Testis (tissue), 3 donors: Measurements from ENCODE around the gene CXCR6. TPM values are rescaled to one million over a fixed set of nuclear protein-coding genes. Genes with fewer than 3 reads are reported as not detected.

ENCODE experiments used
- DNase-seq: peaks from one replicate; pipeline ENCODE4 v3.0.0-alpha.2; 2019
- H3K27ac ChIP-seq, 2 donors: fragments of 200-600 bp; sonication (generic); one replicate each; pipeline ENCODE4 v1.5.1; 2019
- H3K27me3 ChIP-seq: fragments of 200-600 bp; sonication (generic); one replicate; pipeline ENCODE4 v1.5.1; 2019
- H3K36me3 ChIP-seq: fragments of 200-600 bp; sonication (generic); one replicate; pipeline ENCODE4 v1.5.1; 2017; ENCODE audit warnings: low read depth; ENCODE audit errors: missing control alignments
- H3K4me1 ChIP-seq: fragments of 200-600 bp; sonication (generic); one replicate; pipeline ENCODE4 v1.5.1; 2019
- H3K4me3 ChIP-seq, 2 donors: fragments of 200-600 bp; sonication (generic); one replicate each; pipeline ENCODE4 v1.5.1; 2017 to 2019
- H3K9me3 ChIP-seq: fragments of 200-600 bp; sonication (generic); one replicate; pipeline ENCODE4 v1.5.1; 2017
- CTCF ChIP-seq, 3 experiments: fragments of 450-650 bp in 2 of 3; fragments of 200-600 bp in 1 of 3; sonication (generic) in 1 of 3; IDR thresholded peaks; one replicate each; pipeline ENCODE4 v1.5.1; 2016 to 2019; ENCODE audit warnings: antibody characterized with exemption in 3 of 3, mild to moderate bottlenecking in 2 of 3, moderate library complexity in 1 of 3
- POLR2A ChIP-seq: fragments of 450-650 bp; IDR thresholded peaks from one replicate; pipeline ENCODE4 v1.6.1; 2017; ENCODE audit warnings: antibody characterized with exemption, mild to moderate bottlenecking, moderate library complexity
- WGBS, 2 donors: methylation state at CpG; one replicate each; pipeline ENCODE4 v1.1.5; 2018; 5-methylcytosine and 5-hydroxymethylcytosine counted together
- intact Hi-C: fragments of 100-400 bp; cut with DNase I; formaldehyde crosslinking; loops from one replicate; pipeline ENCODE4 v1.15.1; 2023; ENCODE audit warnings: low total_unique reads
- polyA plus RNA-seq: library from polyadenylated mRNA; stranded (reverse); fragments of 350-450 nt; fragmentation: Illumina TruSeq; extraction: RNeasy Lipid Tissue Mini Kit (QIAGEN cat#74804); gene quantifications from one replicate; pipeline ENCODE4 v1.2.3, GENCODE V29; 2014; ENCODE audit warnings: low read depth, low replicate concordance; ENCODE audit not compliant: insufficient read depth
- total RNA-seq, 2 donors: library from RNA; depleted of rRNA; stranded (reverse); fragments of >200 nt; gene quantifications; one replicate each; pipeline ENCODE4 v1.2.3, GENCODE V29; 2016

The CXCR6 gene
- total and polyA plus RNA-seq, 3 donors from 2014 or later: 0.16 to 2.1 (median 0.62) TPM

- WGBS, 2 donors: 86 to 91% methylated on average over 6 of the region's 6 CpGs
- peaks cover 27% of the 10 kb centered on the region for H3K4me1 ChIP-seq
- no peak overlapping the region for H3K4me3 ChIP-seq
- H3K27me3 ChIP-seq: no peaks in the 10 kb centered on the region
- intact Hi-C loops: no loop called here
- no peaks in the 10 kb centered on the region for H3K9me3 ChIP-seq
- H3K36me3 ChIP-seq: no peaks in the 10 kb centered on the region
- DNase-seq: no peak
- no peak overlapping the region for H3K27ac ChIP-seq
- TF ChIP-seq CTCF (IDR thresholded peaks at IDR 0.05) (no peak), POLR2A (no peak)
These were observed 48.1 kb downstream of the CXCR6 start for GRCh38 chr3:45991341-45991740.

GRCh38 chr3:45992133-45992729 lies 49.0 kb downstream of the CXCR6 start:
- intact Hi-C loops: no loop called here
- Histone ChIP-seq H3K4me3 (no peak overlapping the region), H3K4me1 (peaks cover 19% of the 10 kb centered on the region), H3K36me3 (no peaks in the 10 kb centered on the region), H3K27me3 (no peaks in the 10 kb centered on the region), H3K9me3 (no peaks in the 10 kb centered on the region), H3K27ac (no peak overlapping the region)
- DNase-seq: no peak
- WGBS, 2 donors: 84 to 86% methylated on average over 2 of the region's 2 CpGs
- TF ChIP-seq POLR2A (no peak), CTCF (IDR thresholded peaks at IDR 0.05) (no peak)

GRCh38 chr3:45992821-45993221 lies 49.6 kb downstream of the CXCR6 start:
- 66 to 86% methylated on average over 2 of the region's 2 CpGs for WGBS, 2 donors
- Histone ChIP-seq H3K36me3 (no peaks in the 10 kb centered on the region), H3K4me1 (peaks cover 13% of the 10 kb centered on the region), H3K27me3 (no peaks in the 10 kb centered on the region), H3K27ac (no peak overlapping the region), H3K4me3 (no peak overlapping the region), H3K9me3 (no peaks in the 10 kb centered on the region)
- intact Hi-C loops: no loop called here
- no peak for DNase-seq
- TF ChIP-seq POLR2A (no peak), CTCF (IDR thresholded peaks at IDR 0.05) (no peak)

GRCh38 chr3:45993421-45994027 lies 50.3 kb downstream of the CXCR6 start:
- Histone ChIP-seq H3K36me3 (no peaks in the 10 kb centered on the region), H3K27ac (no peak overlapping the region), H3K4me1 (peaks cover 7% of the 10 kb centered on the region), H3K9me3 (no peaks in the 10 kb centered on the region), H3K27me3 (no peaks in the 10 kb centered on the region), H3K4me3 (no peak overlapping the region)
- TF ChIP-seq POLR2A (no peak), CTCF (IDR thresholded peaks at IDR 0.05) (no peak)
- 78 to 87% methylated on average over 3 of the region's 3 CpGs for WGBS, 2 donors
- intact Hi-C loops: no loop called here
- no peak for DNase-seq
